SK-N-SH (cell line): ENCODE data around the gene CAMTA2. TPM values are rescaled to one million over a fixed set of nuclear protein-coding genes. Genes with fewer than 3 reads are reported as not detected.

ENCODE experiments used
- CTCF ChIA-PET: fragments of 300-600, 350-600 bp; formaldehyde crosslinking; extraction: SDS; loops from one replicate; lab custom pipeline; 2021; lab: Yijun Ruan, JAX
- POLR2A ChIA-PET: fragments of 350-600 bp; sonication (Branson Sonifier 250); formaldehyde crosslinking; extraction: SDS; loops from one replicate; lab custom pipeline; 2020; ENCODE audit warnings: antibody characterized with exemption, inconsistent platforms; lab: Yijun Ruan, JAX
- DNase-seq: peaks from one replicate; pipeline ENCODE4 v3.0.0; 2012
- H2AFZ ChIP-seq: fragments of 200-600 bp; sonication (generic); 2 replicates; pipeline ENCODE4 v1.8.1; 2016; ENCODE audit warnings: antibody characterized with exemption, mild to moderate bottlenecking, low read depth
- H3F3A ChIP-seq: fragments of 200-600 bp; sonication (generic); replicated peaks from 2 replicates; pipeline ENCODE3; 2016; ENCODE audit warnings: antibody characterized with exemption, mild to moderate bottlenecking; ENCODE audit not compliant: insufficient read depth
- H3K27ac ChIP-seq, 2 experiments: fragments of 200-500 bp in 1 of 2; fragments of 200-600 bp in 1 of 2; sonication (Bioruptor generic) in 1 of 2; sonication (generic), shearing (Covaris generic) in 1 of 2; 2 replicates each; pipeline versions ENCODE4 v1.5.1 to v1.6.1; 2014 to 2016; ENCODE audit warnings: low read depth in 2 of 2, inconsistent platforms in 1 of 2, low read length in 1 of 2, mild to moderate bottlenecking in 1 of 2, mixed read lengths in 1 of 2
- H3K27me3 ChIP-seq: fragments of 200-600 bp; sonication (generic), shearing (Covaris generic); 2 replicates; pipeline ENCODE4 v1.6.1; 2016; ENCODE audit warnings: mixed run types; ENCODE audit not compliant: insufficient read depth
- H3K36me3 ChIP-seq, 2 experiments: fragments of 200-500 bp in 1 of 2; fragments of 200-600 bp in 1 of 2; sonication (Bioruptor generic) in 1 of 2; sonication (generic) in 1 of 2; replicated peaks in 1 of 2; 2 replicates each; pipeline versions ENCODE3 to v1.5.1; 2014 to 2016; ENCODE audit warnings: low read length in 1 of 2, mild to moderate bottlenecking in 1 of 2; ENCODE audit not compliant: insufficient read depth in 2 of 2, control insufficient read depth in 1 of 2
- H3K4me1 ChIP-seq, 2 experiments: fragments of 200-500 bp in 1 of 2; fragments of 200-600 bp in 1 of 2; sonication (Bioruptor generic) in 1 of 2; sonication (generic), shearing (Covaris generic) in 1 of 2; 2 replicates each; pipeline versions ENCODE4 v1.5.1 to v1.6.1; 2014 to 2016; ENCODE audit warnings: low read depth in 1 of 2, low read length in 1 of 2, mixed run types in 1 of 2; ENCODE audit not compliant: insufficient read depth in 2 of 2, control insufficient read depth in 1 of 2
- H3K4me2 ChIP-seq: fragments of 200-600 bp; sonication (generic), shearing (Covaris generic); 2 replicates; pipeline ENCODE4 v1.6.1; 2017; ENCODE audit warnings: mixed run types
- H3K4me3 ChIP-seq, 2 experiments: fragments of 200-500 bp in 1 of 2; fragments of 200-600 bp in 1 of 2; sonication (Bioruptor generic) in 1 of 2; sonication (generic), shearing (Covaris generic) in 1 of 2; 2 replicates each; pipeline versions ENCODE4 v1.5.1 to v1.8.1; 2014 to 2016; ENCODE audit warnings: low read depth in 2 of 2, inconsistent platforms in 1 of 2, low read length in 1 of 2, mild to moderate bottlenecking in 1 of 2, mixed read lengths in 1 of 2, moderate library complexity in 1 of 2
- H3K79me2 ChIP-seq: fragments of 200-600 bp; sonication (generic); 2 replicates; pipeline ENCODE4 v1.8.1; 2017; ENCODE audit warnings: mild to moderate bottlenecking; ENCODE audit not compliant: insufficient read depth
- H3K9ac ChIP-seq: fragments of 200-600 bp; sonication (generic); 2 replicates; pipeline ENCODE4 v1.6.1; 2017; ENCODE audit warnings: mixed run types
- H3K9me2 ChIP-seq: fragments of 200-600 bp; sonication (generic); 2 replicates; pipeline ENCODE4 v1.6.1; 2017; ENCODE audit warnings: mixed run types
- H3K9me3 ChIP-seq: fragments of 200-600 bp; sonication (generic); 2 replicates; pipeline ENCODE4 v1.6.1; 2017; ENCODE audit warnings: mixed run types, mild to moderate bottlenecking, moderate library complexity
- H4K20me1 ChIP-seq: fragments of 200-600 bp; sonication (generic); 2 replicates; pipeline ENCODE4 v1.6.1; 2017; ENCODE audit warnings: mild to moderate bottlenecking, mixed run types; ENCODE audit not compliant: insufficient read depth
- ELF1 ChIP-seq: IDR thresholded peaks from 2 replicates; pipeline ENCODE4 v1.4.0; 2012
- EP300 ChIP-seq, 2 experiments: IDR thresholded peaks; 2 replicates each; pipeline versions ENCODE4 v1.4.0 to v1.6.1; 2012; ENCODE audit warnings: borderline replicate concordance in 1 of 2, low read depth in 1 of 2, low read length in 1 of 2
- FOXJ3 ChIP-seq: sonication (generic); formaldehyde crosslinking; IDR thresholded peaks from 2 replicates; pipeline ENCODE4 v1.5.1; 2020; ENCODE audit warnings: mild to moderate bottlenecking, missing genetic modification reagents
- FOXM1 ChIP-seq: IDR thresholded peaks from 2 replicates; pipeline ENCODE4 v1.4.0; 2012; ENCODE audit warnings: low read depth, mild to moderate bottlenecking
- GABPA ChIP-seq: IDR thresholded peaks from 2 replicates; pipeline ENCODE4 v1.4.0; 2012; ENCODE audit warnings: low read depth, mild to moderate bottlenecking
- GATA2 ChIP-seq: sonication (generic); formaldehyde crosslinking; IDR thresholded peaks from 2 replicates; pipeline ENCODE4 v1.5.0; 2020; ENCODE audit warnings: mild to moderate bottlenecking, missing genetic modification reagents
- JUND ChIP-seq: IDR thresholded peaks from 2 replicates; pipeline ENCODE4 v1.4.0; 2012
- MAX ChIP-seq: IDR thresholded peaks from 2 replicates; pipeline ENCODE4 v1.4.0; 2012; ENCODE audit warnings: low read depth
- MEF2A ChIP-seq: IDR thresholded peaks from 2 replicates; pipeline ENCODE4 v1.4.0; 2012; ENCODE audit warnings: low read depth, borderline replicate concordance
- NRF1 ChIP-seq: IDR thresholded peaks from 2 replicates; pipeline ENCODE4 v1.6.1; 2012; ENCODE audit warnings: low read depth, mild to moderate bottlenecking, low read length
- PBX3 ChIP-seq: IDR thresholded peaks from 2 replicates; pipeline ENCODE4; 2012
- POLR2AphosphoS5 ChIP-seq: IDR thresholded peaks from 2 replicates; pipeline ENCODE4 v1.6.1; 2012; ENCODE audit warnings: low read depth, low read length
- REST ChIP-seq: IDR thresholded peaks from 2 replicates; pipeline ENCODE4 v1.6.1; 2012; ENCODE audit warnings: mild to moderate bottlenecking, low read depth, low read length, moderate library complexity
- RFX5 ChIP-seq: IDR thresholded peaks from 2 replicates; pipeline ENCODE4 v1.6.1; 2012; ENCODE audit warnings: mild to moderate bottlenecking, improper control_type of control experiment, low read length
- SMC3 ChIP-seq: IDR thresholded peaks from 2 replicates; pipeline ENCODE4 v1.6.1; 2012; ENCODE audit warnings: low read depth, low read length, improper control_type of control experiment
- TAF1 ChIP-seq: IDR thresholded peaks from 2 replicates; pipeline ENCODE4 v1.6.1; 2012; ENCODE audit warnings: low read depth, mild to moderate bottlenecking, low read length, moderate library complexity, borderline replicate concordance
- TCF12 ChIP-seq: IDR thresholded peaks from 2 replicates; pipeline ENCODE4 v1.4.0; 2012
- ZBTB33 ChIP-seq: IDR thresholded peaks from 2 replicates; pipeline ENCODE4 v1.4.0; 2012; ENCODE audit warnings: low read depth, borderline replicate concordance
- WGBS: methylation state at CpG from one replicate; pipeline ENCODE4 v1.1.6; 2017; ENCODE audit warnings: low lambda C conversion rate; 5-methylcytosine and 5-hydroxymethylcytosine counted together
- polyA plus RNA-seq, 3 experiments: library from polyadenylated mRNA; depleted of rRNA; stranded (reverse); fragments of >200 nt; gene quantifications; 2 replicates each; pipeline ENCODE4 v1.2.3, GENCODE V29; 2012

The CAMTA2 gene
- polyA plus RNA-seq, 1 of the 3 experiments (the other 2 are of a cell fraction) = 27.0 TPM

GRCh38 chr17:4960279-4960922, 27.1 kb downstream of the CAMTA2 start:
- Histone ChIP-seq H3F3A (peaks cover 13% of the 10 kb centered on the region), H3K9ac (no peak overlapping the region), H3K27me3 (no peaks in the 10 kb centered on the region), H2AFZ (no peak overlapping the region), H3K4me1 (peaks cover 0 to under 1% of the 10 kb centered on the region in 2 experiments; a peak in 1 of 4 replicates), H3K27ac (no peak overlapping the region), H3K4me3 (no peak overlapping the region), H3K36me3 (peaks cover 4 to 17% of the 10 kb centered on the region in 2 experiments), H4K20me1 (no peaks in the 10 kb centered on the region), H3K9me2 (no peaks in the 10 kb centered on the region), H3K79me2 (peaks cover 13% of the 10 kb centered on the region; the same call in 1 of the 2 replicates), H3K9me3 (no peaks in the 10 kb centered on the region), H3K4me2 (no peak overlapping the region)
- ChIA-PET CTCF (no interaction called here), POLR2A (no interaction called here)
- WGBS = 92% methylated on average over 9 of the region's 9 CpGs
- no peak for DNase-seq
- TF ChIP-seq FOXM1 (no peak), GABPA (no peak), MAX (no peak), TAF1 (no peak), PBX3 (no peak), SMC3 (no peak), REST (no peak), EP300 (IDR thresholded peaks at IDR 0.05; ENCODE audit: borderline replicate concordance in 1 of 2, low read depth in 1 of 2, low read length in 1 of 2) (no peak), TCF12 (no peak), NRF1 (no peak), POLR2AphosphoS5 (no peak), GATA2 (no peak), RFX5 (no peak), MEF2A (no peak), FOXJ3 (no peak), ZBTB33 (no peak), ELF1 (no peak), JUND (no peak)
